Measurements from ENCODE around the gene RANBP10.

The RANBP10 gene

DNA sequence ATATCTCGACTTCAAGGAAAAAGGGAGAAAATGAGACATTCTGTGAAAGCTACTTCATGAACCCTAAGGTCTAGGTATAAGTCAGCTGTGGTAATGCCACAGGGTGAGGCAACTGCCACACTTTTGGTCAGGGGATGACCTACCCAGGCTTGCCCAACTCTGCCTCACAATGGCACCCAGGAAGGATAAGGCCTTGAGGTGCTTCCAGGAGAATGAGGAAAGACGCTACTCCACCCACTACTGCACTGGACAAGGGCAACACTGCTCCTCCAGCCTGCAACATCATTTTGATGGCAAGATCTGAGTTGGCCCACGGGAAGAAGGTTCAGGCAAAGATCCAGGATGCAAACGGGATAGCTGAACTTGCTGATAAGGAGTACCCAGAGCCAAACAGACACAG, 65.2 kb downstream of the RANBP10 start:
- no peak for DNase-seq (ENCODE audit: low spot score)

DNA sequence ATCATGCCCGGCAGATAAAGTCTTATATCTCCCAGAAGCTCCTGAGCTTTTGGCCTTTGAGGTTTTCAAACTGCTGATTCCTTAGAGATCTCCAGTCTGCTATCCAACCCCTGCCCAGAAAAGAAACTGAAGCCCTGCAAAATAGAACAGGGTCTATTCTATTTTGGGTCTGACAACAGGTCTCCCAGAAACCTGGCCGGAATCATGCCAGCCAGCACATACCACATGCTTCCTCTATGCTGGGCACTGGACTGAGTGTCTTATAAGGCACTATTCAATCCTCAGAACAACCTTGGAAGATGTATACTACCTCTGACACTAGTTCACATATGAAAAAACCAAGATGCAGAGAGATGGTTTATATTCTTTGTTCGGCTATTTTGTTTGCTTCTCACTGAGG, 66.0 kb downstream of the RANBP10 start:
- DNase-seq (ENCODE audit: low spot score), result no peak

DNA sequence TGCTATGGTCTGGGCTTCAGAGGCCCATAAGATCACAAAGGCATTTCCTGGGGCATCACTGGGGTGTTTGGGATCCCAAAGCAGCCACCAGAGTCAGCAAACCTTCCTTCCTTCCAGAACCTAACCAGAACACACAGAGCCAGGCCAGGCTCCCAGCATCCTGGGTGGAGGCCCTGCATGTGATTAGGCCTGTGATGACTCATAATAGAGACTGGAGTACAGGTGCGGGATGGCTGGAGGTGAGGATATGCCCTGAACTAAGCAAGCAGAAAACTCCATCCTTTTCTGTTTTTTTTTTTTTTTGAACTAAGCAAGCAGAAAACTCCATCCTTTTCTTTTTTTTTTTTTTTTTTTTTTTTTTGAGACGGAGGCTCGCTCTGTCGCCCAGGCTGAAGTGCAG, 69.5 kb downstream of the RANBP10 start:
- DNase-seq (ENCODE audit: low spot score), result no peak

DNA sequence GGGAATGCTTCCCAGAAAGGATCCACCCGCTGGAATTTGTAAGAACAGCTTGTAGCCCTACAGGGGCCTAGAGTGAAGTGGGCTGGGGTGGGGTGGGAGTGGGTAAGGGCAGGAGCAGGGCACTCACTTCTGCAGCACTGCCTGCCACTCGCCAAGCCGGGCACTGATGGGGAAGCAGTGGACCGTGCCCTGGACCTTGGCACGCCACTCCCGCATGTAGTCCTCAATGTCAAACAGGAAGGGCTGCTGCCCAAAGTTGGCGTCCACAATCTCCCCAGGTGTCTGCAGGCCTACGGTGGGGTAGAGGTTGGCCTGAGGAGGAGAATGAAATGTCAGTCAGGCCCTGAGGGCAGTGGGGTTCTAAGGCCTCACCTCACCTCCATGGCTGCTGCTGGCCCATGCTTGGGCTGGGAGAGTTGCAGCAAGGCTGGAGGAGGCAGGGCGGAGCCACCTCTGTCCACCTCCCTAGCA, 71.6 kb downstream of the RANBP10 start:
- DNase-seq (ENCODE audit: low spot score), result no peak

DNA sequence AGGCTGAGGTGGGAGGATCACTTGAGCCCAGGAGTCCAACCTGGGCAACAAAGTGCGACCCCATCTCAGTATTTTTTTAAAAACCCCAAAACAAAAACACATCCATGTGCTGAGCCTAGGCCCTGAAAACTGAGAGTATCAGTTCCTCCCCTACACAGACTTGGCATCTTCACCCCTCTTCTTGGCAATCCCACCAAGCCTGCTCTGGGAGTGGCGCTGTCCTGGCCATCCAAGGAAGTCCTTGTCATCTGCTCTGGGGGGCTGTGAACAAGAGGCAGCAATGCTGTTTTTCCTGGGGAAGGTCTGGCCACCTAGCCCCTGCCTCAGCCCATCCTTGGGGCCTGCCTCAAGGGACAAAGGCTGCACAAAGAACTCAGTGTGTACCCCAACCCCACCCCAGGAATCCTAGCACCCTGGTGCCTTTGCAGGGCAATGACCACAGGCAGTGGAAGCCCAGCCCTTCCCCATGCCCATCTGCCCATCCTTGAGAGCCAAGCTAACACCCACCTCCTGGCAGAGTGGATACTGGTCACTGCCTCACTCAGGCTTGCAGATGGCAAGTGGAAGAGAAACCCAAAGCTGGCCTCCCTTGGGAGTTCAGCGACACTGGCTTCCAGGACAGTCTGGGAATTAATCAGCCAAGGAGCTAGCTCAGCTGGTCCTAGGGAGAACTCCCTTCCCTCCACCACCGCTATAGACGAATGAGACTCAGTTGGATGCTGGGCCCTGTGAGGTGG, 72.5 kb downstream of the RANBP10 start:
- DNase-seq (ENCODE audit: low spot score), result no peak

DNA sequence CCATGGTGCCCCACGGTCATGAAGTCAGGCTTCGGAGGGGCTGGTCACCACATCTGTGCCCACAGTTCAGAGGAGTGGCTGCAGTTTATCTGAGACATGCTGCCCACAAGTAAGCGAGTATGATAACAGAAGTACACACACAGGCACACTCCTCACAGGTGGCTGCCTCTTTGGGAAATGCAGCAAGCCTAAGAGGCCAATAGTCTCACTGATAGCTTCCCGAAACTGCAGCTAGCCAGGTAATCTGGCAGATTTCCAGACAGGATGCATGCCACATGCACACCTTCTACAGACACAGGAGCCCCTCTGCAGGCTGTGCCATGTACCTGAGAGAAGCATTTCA, 74.6 kb downstream of the RANBP10 start:
- DNase-seq (ENCODE audit: low spot score), result no peak

DNA sequence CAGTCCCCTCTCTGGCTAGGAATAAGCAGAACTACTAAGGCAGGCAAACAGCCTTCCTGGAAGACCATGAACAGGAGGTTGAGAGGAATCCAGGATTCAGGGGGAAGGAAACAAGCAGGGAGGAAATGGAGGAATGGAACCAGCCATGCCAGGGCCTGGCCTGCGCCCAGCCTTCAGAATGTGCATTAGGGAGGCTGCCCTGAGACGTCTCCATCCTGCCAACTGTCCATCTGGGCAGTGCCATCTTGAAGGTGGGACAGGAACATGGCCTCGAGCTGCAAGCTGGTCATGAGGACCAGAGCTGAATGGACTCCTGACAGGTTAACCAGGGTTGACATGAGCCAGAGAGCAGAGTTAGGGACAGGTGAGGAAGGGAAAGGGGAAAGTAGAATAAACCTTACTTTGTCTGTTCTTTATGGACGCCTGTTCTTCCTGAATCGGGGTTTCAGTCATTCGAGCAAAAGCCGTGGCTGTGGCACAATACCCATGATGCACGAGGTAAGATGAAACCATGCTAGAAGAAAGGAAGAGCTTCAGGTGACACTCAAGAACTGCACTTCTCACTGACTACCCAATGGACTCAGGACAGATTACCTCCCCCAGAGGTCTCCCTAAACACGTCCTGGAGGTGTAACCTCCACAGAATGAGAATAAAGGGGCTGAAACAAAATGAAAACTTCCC, 75.1 kb downstream of the RANBP10 start:
- no peak for DNase-seq (ENCODE audit: low spot score)

DNA sequence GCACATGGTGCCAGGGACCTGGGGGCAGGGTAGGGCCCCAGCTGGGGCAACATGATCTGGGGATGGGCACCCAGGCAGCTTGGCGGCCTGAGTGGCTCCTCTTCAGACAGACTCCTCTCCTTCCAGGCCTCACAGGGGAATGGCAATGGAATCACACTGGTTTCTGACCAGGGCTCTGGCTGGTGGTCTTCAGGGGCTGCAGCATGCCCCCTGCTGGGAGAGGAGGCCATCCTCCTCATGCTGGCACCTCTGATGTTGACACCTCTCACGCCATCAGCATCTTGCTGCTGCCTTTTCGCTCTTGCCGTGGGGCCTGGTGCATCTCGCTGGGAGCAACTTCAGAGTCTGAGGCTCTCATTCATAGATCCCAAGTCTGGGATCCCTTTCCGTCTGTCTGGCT, 76.0 kb downstream of the RANBP10 start:
- DNase-seq (ENCODE audit: low spot score), result no peak

DNA sequence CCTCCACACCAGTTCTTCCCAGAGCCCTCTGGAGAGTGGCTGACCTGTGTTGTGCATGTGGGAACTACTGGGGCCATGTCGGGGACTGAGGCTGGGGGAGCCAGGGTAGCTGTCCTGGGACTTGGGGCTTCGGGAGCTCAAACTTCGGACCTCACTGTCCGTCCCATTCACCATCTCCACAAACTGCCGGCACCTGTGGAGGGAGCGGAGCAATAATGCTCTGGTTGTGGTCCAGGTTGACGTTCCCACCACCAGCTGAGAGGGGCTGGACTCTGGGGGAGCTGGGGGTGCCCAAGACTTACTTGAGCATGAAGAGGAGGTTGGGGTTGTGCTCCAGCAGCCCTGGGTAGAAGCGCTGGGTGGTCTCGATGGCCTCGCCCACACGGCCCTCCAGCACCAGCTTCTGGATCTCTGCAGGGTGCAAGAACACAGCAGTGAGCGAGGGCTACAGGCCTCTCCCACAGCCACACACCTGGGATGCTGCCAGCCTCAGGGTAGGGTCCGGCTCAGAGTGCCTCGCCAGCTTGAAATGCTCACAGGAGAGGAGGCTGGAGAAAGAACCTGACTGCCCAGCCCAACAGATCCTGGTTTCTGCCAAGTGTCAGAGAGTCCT, 76.6 kb downstream of the RANBP10 start:
- DNase-seq (ENCODE audit: low spot score), result no peak

DNA sequence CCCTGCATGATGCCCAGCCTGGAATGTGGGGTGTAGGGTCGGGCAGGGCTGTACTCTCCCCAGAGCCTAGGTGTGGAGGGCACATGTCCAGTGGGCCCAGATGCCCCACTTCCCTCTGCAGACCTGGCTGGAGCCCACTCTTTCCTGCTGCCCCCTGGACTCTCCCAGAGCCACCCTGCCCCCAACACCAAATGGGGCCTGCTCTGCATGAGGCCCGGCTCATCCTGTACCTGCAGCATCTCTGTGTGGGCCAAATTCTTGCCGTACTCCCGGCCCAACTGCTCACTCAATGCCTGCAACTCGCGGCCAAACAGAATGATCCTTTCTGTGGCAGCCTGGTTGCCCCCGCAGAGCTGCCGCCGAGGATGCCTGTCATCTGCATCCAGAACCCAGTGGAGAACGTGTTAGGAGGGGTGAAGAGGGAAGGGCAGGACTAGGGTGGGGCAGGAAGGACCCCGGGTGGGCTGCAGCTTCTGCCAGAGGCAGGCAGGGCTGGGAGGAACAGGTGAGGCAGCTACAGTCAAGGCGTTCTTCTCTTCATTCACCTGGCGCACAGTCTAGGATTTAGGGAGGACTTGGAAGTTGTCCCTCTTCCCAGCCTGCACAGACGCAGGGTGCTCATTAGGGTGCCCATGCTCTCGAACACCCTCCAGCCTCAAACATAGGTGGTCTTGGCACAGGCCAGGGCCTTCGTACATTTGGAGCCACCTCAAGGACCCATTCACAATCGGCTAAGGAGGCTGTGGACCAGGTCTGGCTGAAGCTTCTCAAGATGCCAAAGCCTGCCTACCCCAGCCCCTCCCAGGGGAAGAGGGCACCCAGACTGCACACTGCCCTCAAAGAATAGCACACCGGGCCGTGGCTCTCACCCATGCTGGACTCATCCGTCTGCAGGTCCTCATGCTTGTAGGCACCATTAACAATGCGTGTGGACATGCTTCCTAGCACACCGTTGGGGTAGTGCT, 78.6 kb downstream of the RANBP10 start:
- no peak for DNase-seq (ENCODE audit: low spot score)

DNA sequence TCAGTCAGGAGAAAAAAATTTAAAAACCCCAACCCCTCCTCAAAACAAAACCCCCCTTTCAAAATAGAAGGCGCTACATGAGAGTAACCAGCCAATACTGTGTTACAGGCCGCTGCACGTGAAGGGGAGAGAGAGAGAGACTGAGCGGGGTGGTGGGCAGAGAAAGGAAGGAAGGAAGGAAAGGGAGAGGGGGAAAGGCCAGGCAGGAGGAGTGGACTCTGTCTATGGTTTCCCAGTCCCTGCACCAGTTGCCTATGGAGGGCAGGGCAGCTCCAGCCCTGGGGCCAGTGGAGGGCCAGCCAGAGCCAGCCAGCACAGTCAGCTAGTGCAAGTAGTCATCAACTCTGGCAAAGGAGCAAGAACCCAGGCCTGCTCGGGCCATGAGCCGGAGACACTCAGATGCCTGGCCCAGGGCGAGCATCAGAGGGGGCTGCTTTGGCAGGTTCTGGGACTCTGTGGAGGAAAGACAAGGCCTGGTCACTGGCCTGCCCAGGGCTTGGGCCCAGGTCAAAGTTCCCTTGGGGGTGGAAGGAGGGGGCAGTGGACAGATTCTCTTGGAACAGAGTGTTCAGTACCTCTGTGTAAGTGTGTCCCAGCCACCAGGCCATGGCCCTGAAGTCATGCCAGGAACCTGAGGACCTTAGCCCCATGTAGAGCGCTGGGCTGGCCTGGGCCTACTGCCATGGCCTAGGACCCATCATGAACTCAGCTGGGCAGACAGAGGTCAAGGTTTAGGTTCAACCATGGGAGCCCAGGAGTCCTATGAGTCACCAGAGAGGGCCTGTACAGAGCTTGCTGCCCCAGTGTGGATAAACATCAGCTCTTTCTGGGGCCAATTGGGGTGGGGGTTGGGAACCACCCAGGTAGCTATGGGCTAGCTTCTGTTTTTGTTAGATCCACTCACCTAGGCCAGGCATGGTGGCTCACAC, 80.0 kb downstream of the RANBP10 start:
- no peak for DNase-seq (ENCODE audit: low spot score)

DNA sequence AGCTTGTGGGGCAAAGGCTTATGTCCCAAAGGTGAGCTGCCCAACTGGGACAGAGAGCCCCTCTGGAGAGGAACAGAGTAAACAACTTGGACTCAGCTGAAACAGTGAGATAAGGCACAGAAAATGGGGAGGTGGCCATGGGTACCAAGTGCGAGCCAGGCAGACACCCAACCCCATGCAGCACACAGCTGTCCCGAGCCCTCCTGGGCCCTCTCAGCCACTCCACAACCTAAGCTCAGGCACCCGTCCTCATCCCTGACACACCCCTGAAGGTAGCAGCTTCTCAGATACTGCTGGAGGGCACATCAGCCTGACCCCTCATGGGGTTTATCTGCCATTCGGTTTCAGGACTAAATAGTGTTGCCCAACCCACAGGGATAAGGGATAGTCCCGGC, 82.5 kb downstream of the RANBP10 start:
- DNase-seq (ENCODE audit: low spot score), result no peak

DNA sequence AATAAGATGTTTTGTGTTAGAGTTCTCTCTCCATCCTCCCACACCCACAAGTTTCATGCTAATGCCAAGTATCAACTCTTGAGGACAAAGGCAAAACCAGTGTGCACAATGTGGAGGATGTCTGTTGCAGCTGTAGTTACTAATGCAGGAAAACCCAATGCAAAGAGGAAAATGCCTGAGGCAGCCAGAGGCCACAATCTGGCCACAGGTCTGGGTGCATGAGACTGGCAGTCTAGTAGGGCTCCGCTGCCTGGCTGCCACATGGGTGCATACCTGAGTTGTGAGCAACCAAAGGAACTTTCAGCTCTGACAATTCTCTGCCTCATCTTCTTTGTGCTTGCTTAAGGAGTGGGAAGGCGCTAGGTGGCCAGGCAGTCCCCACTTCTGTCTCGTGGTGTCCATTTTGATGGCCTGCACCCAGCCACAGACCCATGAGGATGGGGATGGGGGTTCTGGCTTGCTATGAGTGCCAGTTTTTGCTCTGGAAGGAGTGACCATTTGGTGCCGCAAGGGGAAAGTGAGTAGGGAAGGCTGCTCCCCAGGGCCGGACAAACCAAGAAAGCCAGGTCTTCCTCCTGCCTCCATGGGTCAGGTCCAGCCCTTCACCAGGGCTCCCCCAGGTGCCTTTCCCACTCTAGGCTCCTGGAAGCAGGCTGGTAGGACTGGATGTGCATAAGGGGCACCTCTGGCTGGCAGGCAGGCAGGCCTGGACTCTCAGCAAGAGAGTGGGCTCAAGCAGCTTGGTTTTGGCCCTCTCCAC, 83.0 kb downstream of the RANBP10 start:
- no peak for DNase-seq (ENCODE audit: low spot score)

DNA sequence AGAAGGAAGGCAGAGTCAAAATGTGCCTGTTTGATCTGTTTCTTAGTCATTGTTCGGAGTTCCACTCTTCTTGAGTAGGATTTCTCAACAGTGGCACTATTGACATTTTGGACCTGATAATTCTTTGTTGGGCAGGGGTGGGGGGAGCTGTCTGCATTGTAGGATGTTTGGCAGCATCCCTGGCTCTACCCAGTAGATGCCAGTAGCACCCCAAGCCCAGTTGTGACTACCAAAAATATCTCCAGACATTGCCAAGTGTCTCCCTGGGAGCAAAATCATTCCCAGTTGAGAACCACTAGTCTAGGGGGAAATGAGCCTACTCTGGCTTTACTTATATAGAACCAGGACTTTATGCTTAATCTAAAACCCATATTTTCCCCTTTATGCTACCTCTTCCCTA, 86.1 kb downstream of the RANBP10 start:
- no peak for DNase-seq (ENCODE audit: low spot score)

DNA sequence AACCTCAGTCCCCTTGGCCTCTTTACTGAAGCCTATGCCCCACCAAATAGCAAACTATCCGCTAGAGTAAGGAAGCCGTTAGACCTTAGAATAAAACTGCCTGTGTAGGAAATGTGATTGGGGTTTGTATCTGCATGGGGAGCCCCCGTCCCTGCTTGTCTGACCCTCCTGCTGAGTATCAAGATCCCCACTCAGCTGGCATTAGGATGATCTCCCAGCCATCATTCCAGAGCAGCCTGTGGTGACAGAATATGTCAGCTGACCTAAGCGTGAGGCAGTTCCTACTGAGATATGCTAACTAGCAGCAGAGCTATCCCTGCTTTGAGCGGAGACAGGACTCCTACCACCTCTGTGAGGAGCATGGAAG, 86.6 kb downstream of the RANBP10 start:
- DNase-seq (ENCODE audit: low spot score), result peak; percentile 82

DNA sequence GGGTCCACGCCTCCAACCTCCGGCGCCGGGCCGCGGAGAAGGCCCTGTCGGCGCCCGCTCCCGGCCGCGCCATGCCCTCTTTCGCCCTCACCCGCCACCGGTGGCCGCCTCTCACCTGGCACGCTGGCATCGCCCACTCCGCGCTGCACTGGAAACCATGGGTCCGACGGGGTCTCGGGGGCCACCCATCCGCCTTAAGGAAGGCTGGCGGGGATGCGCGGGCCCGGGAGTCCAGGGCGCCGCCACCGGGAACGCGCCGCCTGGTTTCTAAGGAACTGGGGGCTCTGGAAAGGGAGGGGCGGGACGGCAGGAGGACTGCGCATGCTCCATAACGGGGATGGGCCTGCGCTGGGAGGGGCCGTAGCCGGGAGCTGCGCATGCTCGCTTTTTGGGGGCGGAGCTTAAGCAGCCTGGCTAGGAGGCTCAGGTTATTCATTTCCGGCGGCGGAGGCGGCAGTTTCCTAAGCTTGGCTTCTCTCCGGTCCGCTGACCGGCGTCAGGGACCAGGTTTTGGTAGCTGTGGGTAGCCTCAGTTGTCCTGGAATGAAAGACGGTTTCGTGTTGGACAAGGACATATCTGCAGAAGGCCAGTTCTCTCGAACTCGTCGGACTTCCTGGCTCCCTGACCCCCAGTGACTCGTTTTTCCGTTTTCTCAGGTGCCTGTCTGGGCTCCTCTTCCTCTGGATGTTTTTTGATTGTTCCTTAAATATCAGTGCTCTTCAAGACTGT, 87.1 kb downstream of the RANBP10 start, which contains the start of gene GFOD2:
Gene GFOD2 (minus strand): TSS at position 269 of the 730 bp plus-strand sequence. CDS start 33,601 bp downstream, outside the sequence.
- peak; percentile 100 for DNase-seq (ENCODE audit: low spot score)

DNA sequence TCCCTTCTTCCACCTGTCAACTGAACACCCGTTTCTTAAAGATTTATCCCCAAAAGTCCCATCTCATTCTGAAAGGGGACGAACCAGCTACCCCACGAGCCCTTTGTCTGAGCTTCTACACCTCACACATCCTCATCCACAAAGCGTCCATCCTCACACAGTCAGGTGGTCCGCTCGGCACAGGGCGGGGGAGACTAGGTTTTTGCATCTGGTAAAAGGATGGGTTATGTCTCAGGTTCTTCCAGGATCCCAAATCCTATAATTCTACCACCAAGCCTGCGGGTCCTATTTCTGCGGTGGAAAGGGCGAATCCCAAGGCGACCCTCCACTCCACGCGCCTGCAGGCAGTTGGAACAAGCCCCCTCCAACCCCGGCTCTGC, 87.7 kb downstream of the RANBP10 start:
- no peak for DNase-seq (ENCODE audit: low spot score)

DNA sequence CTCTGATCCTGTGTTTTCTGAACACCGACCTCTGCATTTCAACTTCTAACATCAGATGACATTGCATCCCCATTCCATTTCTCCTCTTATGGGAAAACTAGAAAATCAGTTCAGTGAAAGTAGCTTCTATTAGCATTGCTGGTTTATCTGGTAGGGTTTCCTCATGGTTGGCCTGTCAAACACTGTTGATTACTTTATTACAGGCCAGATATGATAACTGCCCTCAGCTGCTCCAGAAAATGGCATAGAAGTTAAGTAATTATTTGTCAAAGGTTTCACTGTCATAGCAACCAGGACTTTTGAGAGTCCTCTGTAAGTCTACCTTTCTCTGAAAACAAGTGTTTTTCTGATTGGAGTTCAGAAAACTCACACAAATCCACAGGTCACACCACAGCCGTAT, 90.3 kb downstream of the RANBP10 start:
- no peak for DNase-seq (ENCODE audit: low spot score)

DNA sequence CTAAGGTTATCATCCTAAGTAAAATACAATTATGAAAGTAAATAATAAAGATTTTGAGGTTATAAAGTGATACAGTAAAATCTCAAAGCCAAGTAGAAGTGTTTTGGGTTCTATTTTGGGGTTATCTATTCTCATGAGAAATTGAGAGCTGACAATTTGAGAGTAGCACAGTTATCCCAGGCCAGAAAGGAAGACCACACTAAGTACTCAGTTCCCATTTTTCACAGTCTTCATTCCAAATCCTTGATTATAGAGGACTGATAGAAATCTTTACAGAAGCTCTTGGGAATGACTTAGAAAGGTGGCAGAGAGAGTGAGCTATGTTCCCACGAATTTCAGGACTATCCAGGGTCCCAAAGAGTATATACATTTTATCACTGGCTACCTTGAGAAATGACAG, 91.8 kb downstream of the RANBP10 start:
- no peak for DNase-seq (ENCODE audit: low spot score)

Measured in hepatic stellate cell (primary cell).